Fibroblast of villous mesenchyme (primary cell): Measurements from ENCODE around the gene EGF. TPM values are rescaled to one million over a fixed set of nuclear protein-coding genes. Genes with fewer than 3 reads are reported as not detected.
"Not testable (repeated sequence)": the region's sequence is repeated elsewhere in the genome, so short reads cannot be mapped to it uniquely, and the experiment has no call there.

ENCODE experiments used
- DNase-seq: peaks from one replicate; pipeline ENCODE4 v3.0.0-alpha.2; 2010; ENCODE audit warnings: low read depth
- H3K4me3 ChIP-seq: 2 replicates; pipeline ENCODE4 v1.5.1; 2011; ENCODE audit warnings: low read depth, mild to moderate bottlenecking, low read length
- CTCF ChIP-seq: IDR thresholded peaks from 2 replicates; pipeline ENCODE4 v1.5.1; 2012; ENCODE audit warnings: low read depth, mild to moderate bottlenecking, low read length; ENCODE audit not compliant: insufficient read depth
- total RNA-seq: library from RNA; depleted of rRNA; stranded (reverse); fragments of >200 nt; gene quantifications from 2 replicates; pipeline ENCODE4 v1.2.3, GENCODE V29; 2012

The EGF gene
- total RNA-seq, 1 donor = 6.5 TPM

GRCh38 chr4:110034026-110034393, 121.3 kb downstream of the EGF start:
- H3K4me3 ChIP-seq = no peak overlapping the region
- DNase-seq = no peak
- no peak for TF ChIP-seq CTCF

GRCh38 chr4:110039164-110039563, 126.5 kb downstream of the EGF start:
- not testable (repeated sequence) for DNase-seq, H3K4me3 ChIP-seq

GRCh38 chr4:110041735-110042134, 129.1 kb downstream of the EGF start:
- DNase-seq = no peak
- no peak overlapping the region for H3K4me3 ChIP-seq
- no peak for TF ChIP-seq CTCF

- no peak for DNase-seq
Observed at GRCh38 chr4:110042545-110043517, 130.1 kb downstream of the EGF start.

GRCh38 chr4:110046588-110047049, 133.9 kb downstream of the EGF start:
- DNase-seq = peak; percentile 54
- no peak overlapping the region for H3K4me3 ChIP-seq
- no peak for TF ChIP-seq CTCF

More at GRCh38 chr4:110042545-110043517, 130.1 kb downstream of the EGF start:
- no peak for TF ChIP-seq CTCF
- no peak overlapping the region for H3K4me3 ChIP-seq

- TF ChIP-seq CTCF = peak; percentile 85
- H3K4me3 ChIP-seq = no peak overlapping the region
- DNase-seq = peak; percentile 61
Observed at GRCh38 chr4:110049951-110050925, 137.6 kb downstream of the EGF start.
